GM21360 (cell line): ENCODE results near the gene OR4C3.
"Not testable (repeated sequence)": the region's sequence is repeated elsewhere in the genome, so short reads cannot be mapped to it uniquely, and the experiment has no call there.

Source experiments
- ATAC-seq: cut with Tn5 transposase; IDR thresholded peaks from one replicate; pipeline ENCODE4 v1.9.1; 2021; ENCODE audit warnings: mild to moderate bottlenecking, moderate library complexity; ENCODE audit not compliant: unreplicated experiment

The OR4C3 gene

GRCh38 chr11:48324620-48325019 lies at the start of gene OR4C3:
Gene OR4C3 (plus strand): TSS chr11:48324920. CDS start chr11:48325022, 102 bp downstream.
- ATAC-seq, result not testable (repeated sequence)

- ATAC-seq, result no peak
These were observed 18.8 kb upstream of the OR4C3 start, which contains the start of gene OR4S1 for GRCh38 chr11:48305923-48306322. Gene OR4S1 (plus strand): TSS chr11:48306223. CDS start chr11:48306223, 0 bp downstream.

GRCh38 chr11:48307760-48308386 lies 16.8 kb upstream of the OR4C3 start:
- no peak for ATAC-seq

- ATAC-seq, result not testable (repeated sequence)
These were observed 11.1 kb upstream of the OR4C3 start for GRCh38 chr11:48313590-48313989.

- ATAC-seq, result not testable (repeated sequence)
These were observed 4.9 kb upstream of the OR4C3 start for GRCh38 chr11:48319813-48320212.

GRCh38 chr11:48341466-48341865 lies 16.7 kb downstream of the OR4C3 start:
- no peak for ATAC-seq

- ATAC-seq, result not testable (repeated sequence)
These were observed 17.8 kb downstream of the OR4C3 start for GRCh38 chr11:48342505-48342904.

GRCh38 chr11:48346286-48346685 lies 21.6 kb downstream of the OR4C3 start:
- not testable (repeated sequence) for ATAC-seq

- ATAC-seq, result no peak
These were observed 29.3 kb downstream of the OR4C3 start for GRCh38 chr11:48354013-48354412.

- ATAC-seq, result no peak
These were observed 30.0 kb downstream of the OR4C3 start for GRCh38 chr11:48354677-48355076.

- ATAC-seq, result not testable (repeated sequence)
These were observed 36.6 kb downstream of the OR4C3 start for GRCh38 chr11:48361289-48361688.

- no peak for ATAC-seq
These were observed 41.6 kb downstream of the OR4C3 start, which contains the start of gene OR4C5 for GRCh38 chr11:48366365-48366764. Gene OR4C5 (minus strand): TSS chr11:48366465. CDS start chr11:48366465, 0 bp downstream.
